Muscle of arm (tissue), 14 donors: ENCODE results near the gene OR6M1. TPM values are rescaled to one million over a fixed set of nuclear protein-coding genes. Genes with fewer than 3 reads are reported as not detected.
A peak's percentile ranks its signal among the peaks of the same experiment; 100 is the strongest.

Experiments
- DNase-seq: peaks from one replicate; pipeline ENCODE4 v3.0.0-alpha.2; 2013
- long read RNA-seq, 11 donors: transcript quantifications; one replicate each; lab custom pipeline, GENCODE V29; 2026
- polyA plus RNA-seq, 12 donors: library from polyadenylated mRNA; unstranded; fragments of 120-200 nt; gene quantifications; one replicate each; pipeline ENCODE4 v1.2.1, GENCODE V29; 2013; ENCODE audit not compliant: insufficient read length in 12 of 12

OR6M1 gene
- not detected for polyA plus RNA-seq
- long read RNA-seq, donor 1: 0 reads
- long read RNA-seq, donor 2: 0 reads
- long read RNA-seq, donor 3: 0 reads
- long read RNA-seq, donor 4: 0 reads
- long read RNA-seq, donor 5: 0 reads
- long read RNA-seq, donor 6: 0 reads
- long read RNA-seq, donor 7: 0 reads
- long read RNA-seq, donor 8, partial matches to known transcripts: 0 of 1 reads
- long read RNA-seq, donor 8, other reads (novel, unspliced or antisense): 0 of 1 reads
- long read RNA-seq, donor 9: 0 reads
- long read RNA-seq, donor 10: 0 reads
- long read RNA-seq, donor 11: 0 reads

- no peak for DNase-seq
These were observed at the start of gene OR6M1 for GRCh38 chr11:123806249-123806648. Gene OR6M1 (minus strand): TSS chr11:123806349. CDS start chr11:123806349, 0 bp downstream.

- no peak for DNase-seq
These were observed 46.9 kb upstream of the OR6M1 start for GRCh38 chr11:123853038-123853437.

- no peak for DNase-seq
These were observed 46.2 kb upstream of the OR6M1 start for GRCh38 chr11:123852321-123852720.

- DNase-seq: no peak
These were observed 45.0 kb upstream of the OR6M1 start for GRCh38 chr11:123851110-123851509.

- no peak for DNase-seq
These were observed 35.0 kb upstream of the OR6M1 start for GRCh38 chr11:123841174-123841573.

GRCh38 chr11:123839131-123839530 is 33.0 kb upstream of the OR6M1 start:
- no peak for DNase-seq

- DNase-seq: no peak
These were observed 32.5 kb upstream of the OR6M1 start for GRCh38 chr11:123838659-123839058.

- DNase-seq: no peak
These were observed 32.0 kb upstream of the OR6M1 start for GRCh38 chr11:123838199-123838598.

GRCh38 chr11:123833095-123833494 is 26.9 kb upstream of the OR6M1 start:
- no peak for DNase-seq

GRCh38 chr11:123829745-123830144 is 23.6 kb upstream of the OR6M1 start:
- DNase-seq: no peak

GRCh38 chr11:123822599-123822998 is 16.4 kb upstream of the OR6M1 start:
- DNase-seq: no peak

- DNase-seq: no peak
These were observed 15.9 kb upstream of the OR6M1 start for GRCh38 chr11:123822032-123822431.

GRCh38 chr11:123815122-123815521 is 9.0 kb upstream of the OR6M1 start:
- DNase-seq: no peak

GRCh38 chr11:123801765-123802164 is 4.4 kb downstream of the OR6M1 start:
- no peak for DNase-seq

GRCh38 chr11:123800036-123800435 is 6.1 kb downstream of the OR6M1 start:
- peak; percentile 33 for DNase-seq

GRCh38 chr11:123799438-123799837 is 6.7 kb downstream of the OR6M1 start:
- DNase-seq: peak; percentile 41

GRCh38 chr11:123798513-123799252 is 7.5 kb downstream of the OR6M1 start:
- DNase-seq: no peak

- no peak for DNase-seq
These were observed 8.1 kb downstream of the OR6M1 start for GRCh38 chr11:123798079-123798478.

- DNase-seq: no peak
These were observed 8.6 kb downstream of the OR6M1 start for GRCh38 chr11:123797541-123797940.

GRCh38 chr11:123797114-123797513 is 9.0 kb downstream of the OR6M1 start:
- no peak for DNase-seq

- DNase-seq: no peak
These were observed 9.9 kb downstream of the OR6M1 start for GRCh38 chr11:123796226-123796625.

- DNase-seq: no peak
These were observed 22.6 kb downstream of the OR6M1 start for GRCh38 chr11:123783536-123783935.

GRCh38 chr11:123778511-123778910 is 27.6 kb downstream of the OR6M1 start:
- no peak for DNase-seq
